ENCODE results near the gene WWOX. TPM values are rescaled to one million over a fixed set of nuclear protein-coding genes. Genes with fewer than 3 reads are reported as not detected.

WWOX gene
- total RNA-seq, 1 experiment from 2014 or later: 5.3 TPM

- in situ Hi-C loops (cut with HindIII; ENCODE audit: low pct_unique_long_range_greater_than_20kb, low sequenced_read_pairs): no loop called here
- no peak for DNase-seq (ENCODE audit: low read depth, low spot score)
These were observed 306.4 kb downstream of the WWOX start for GRCh38 chr16:78405833-78406232.

GRCh38 chr16:78407191-78407590 lies 307.7 kb downstream of the WWOX start:
- in situ Hi-C loops (cut with HindIII; ENCODE audit: low pct_unique_long_range_greater_than_20kb, low sequenced_read_pairs): no loop called here
- no peak for DNase-seq (ENCODE audit: low read depth, low spot score)

- DNase-seq (ENCODE audit: low read depth, low spot score): no peak
- in situ Hi-C loops (cut with HindIII; ENCODE audit: low pct_unique_long_range_greater_than_20kb, low sequenced_read_pairs): no loop called here
These were observed 314.2 kb downstream of the WWOX start for GRCh38 chr16:78413651-78414050.

GRCh38 chr16:78415013-78415412 lies 315.6 kb downstream of the WWOX start:
- in situ Hi-C loops (cut with HindIII; ENCODE audit: low pct_unique_long_range_greater_than_20kb, low sequenced_read_pairs): no loop called here
- no peak for DNase-seq (ENCODE audit: low read depth, low spot score)

GRCh38 chr16:78415669-78416068 lies 316.2 kb downstream of the WWOX start:
- in situ Hi-C loops (cut with HindIII; ENCODE audit: low pct_unique_long_range_greater_than_20kb, low sequenced_read_pairs): no loop called here
- no peak for DNase-seq (ENCODE audit: low read depth, low spot score)

GRCh38 chr16:78416400-78416799 lies 316.9 kb downstream of the WWOX start:
- no peak for DNase-seq (ENCODE audit: low read depth, low spot score)
- in situ Hi-C loops (cut with HindIII; ENCODE audit: low pct_unique_long_range_greater_than_20kb, low sequenced_read_pairs): no loop called here

GRCh38 chr16:78421181-78421708 lies 321.8 kb downstream of the WWOX start:
- in situ Hi-C loops (cut with HindIII; ENCODE audit: low pct_unique_long_range_greater_than_20kb, low sequenced_read_pairs): no loop called here
- DNase-seq (ENCODE audit: low read depth, low spot score): no peak

GRCh38 chr16:78425281-78425680 lies 325.8 kb downstream of the WWOX start:
- no peak for DNase-seq (ENCODE audit: low read depth, low spot score)
- in situ Hi-C loops (cut with HindIII; ENCODE audit: low pct_unique_long_range_greater_than_20kb, low sequenced_read_pairs): no loop called here

- no peak for DNase-seq (ENCODE audit: low read depth, low spot score)
- in situ Hi-C loops (cut with HindIII; ENCODE audit: low pct_unique_long_range_greater_than_20kb, low sequenced_read_pairs): no loop called here
These were observed 326.5 kb downstream of the WWOX start for GRCh38 chr16:78425891-78426510.

GRCh38 chr16:78428193-78428592 lies 328.7 kb downstream of the WWOX start:
- DNase-seq (ENCODE audit: low read depth, low spot score): no peak
- in situ Hi-C loops (cut with HindIII; ENCODE audit: low pct_unique_long_range_greater_than_20kb, low sequenced_read_pairs): no loop called here

- no peak for DNase-seq (ENCODE audit: low read depth, low spot score)
- in situ Hi-C loops (cut with HindIII; ENCODE audit: low pct_unique_long_range_greater_than_20kb, low sequenced_read_pairs): no loop called here
These were observed 330.8 kb downstream of the WWOX start for GRCh38 chr16:78430281-78430680.

- no peak for DNase-seq (ENCODE audit: low read depth, low spot score)
- in situ Hi-C loops (cut with HindIII; ENCODE audit: low pct_unique_long_range_greater_than_20kb, low sequenced_read_pairs): no loop called here
These were observed 331.7 kb downstream of the WWOX start for GRCh38 chr16:78431004-78431670.

GRCh38 chr16:78431701-78432100 lies 332.2 kb downstream of the WWOX start:
- in situ Hi-C loops (cut with HindIII; ENCODE audit: low pct_unique_long_range_greater_than_20kb, low sequenced_read_pairs): no loop called here
- no peak for DNase-seq (ENCODE audit: low read depth, low spot score)

GRCh38 chr16:78432451-78432850 lies 333.0 kb downstream of the WWOX start:
- no peak for DNase-seq (ENCODE audit: low read depth, low spot score)
- in situ Hi-C loops (cut with HindIII; ENCODE audit: low pct_unique_long_range_greater_than_20kb, low sequenced_read_pairs): no loop called here

- in situ Hi-C loops (cut with HindIII; ENCODE audit: low pct_unique_long_range_greater_than_20kb, low sequenced_read_pairs): no loop called here
- no peak for DNase-seq (ENCODE audit: low read depth, low spot score)
These were observed 333.7 kb downstream of the WWOX start for GRCh38 chr16:78433116-78433515.

- no peak for DNase-seq (ENCODE audit: low read depth, low spot score)
- in situ Hi-C loops (cut with HindIII; ENCODE audit: low pct_unique_long_range_greater_than_20kb, low sequenced_read_pairs): no loop called here
These were observed 334.9 kb downstream of the WWOX start for GRCh38 chr16:78434401-78434800.

GRCh38 chr16:78435260-78435659 lies 335.8 kb downstream of the WWOX start:
- no peak for DNase-seq (ENCODE audit: low read depth, low spot score)
- in situ Hi-C loops (cut with HindIII; ENCODE audit: low pct_unique_long_range_greater_than_20kb, low sequenced_read_pairs): no loop called here

GRCh38 chr16:78436023-78436422 lies 336.6 kb downstream of the WWOX start:
- in situ Hi-C loops (cut with HindIII; ENCODE audit: low pct_unique_long_range_greater_than_20kb, low sequenced_read_pairs): no loop called here
- DNase-seq (ENCODE audit: low read depth, low spot score): no peak

- in situ Hi-C loops (cut with HindIII; ENCODE audit: low pct_unique_long_range_greater_than_20kb, low sequenced_read_pairs): no loop called here
These were observed 337.4 kb downstream of the WWOX start for GRCh38 chr16:78436846-78437245.

More at GRCh38 chr16:78436846-78437245, 337.4 kb downstream of the WWOX start:
- no peak for DNase-seq (ENCODE audit: low read depth, low spot score)
